Measurements from ENCODE around the gene ZNF618.

Gene ZNF618

DNA sequence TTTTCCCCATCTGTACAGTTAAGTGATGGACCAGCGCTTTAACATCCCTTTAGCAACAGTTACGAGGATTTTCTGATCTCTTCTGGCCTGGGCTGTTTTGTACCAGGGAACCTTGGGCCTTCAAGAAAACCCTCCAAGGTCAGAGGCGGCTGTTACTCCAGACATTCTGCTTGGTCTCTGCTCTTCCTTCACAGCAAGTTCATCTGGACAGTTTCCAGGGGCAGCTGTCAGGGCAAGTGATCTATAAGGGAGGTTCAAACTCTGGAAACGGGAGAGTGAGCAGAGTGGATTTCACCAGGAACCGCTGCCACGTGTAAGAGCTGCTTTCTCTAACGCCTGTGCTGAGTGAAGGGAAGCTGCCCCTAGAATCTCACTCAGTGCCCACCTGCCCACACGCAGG, 36.7 kb downstream of the ZNF618 start:
- DNase-seq, result no peak

- no peak for DNase-seq
These were observed 37.5 kb downstream of the ZNF618 start for GRCh38 chr9:113913426-113914195.

GRCh38 chr9:113914517-113914916, 38.4 kb downstream of the ZNF618 start:
- no peak for DNase-seq

GRCh38 chr9:113915817-113916434, 39.8 kb downstream of the ZNF618 start:
- DNase-seq, result no peak

- no peak for DNase-seq
These were observed 40.8 kb downstream of the ZNF618 start for GRCh38 chr9:113916931-113917330.

DNA sequence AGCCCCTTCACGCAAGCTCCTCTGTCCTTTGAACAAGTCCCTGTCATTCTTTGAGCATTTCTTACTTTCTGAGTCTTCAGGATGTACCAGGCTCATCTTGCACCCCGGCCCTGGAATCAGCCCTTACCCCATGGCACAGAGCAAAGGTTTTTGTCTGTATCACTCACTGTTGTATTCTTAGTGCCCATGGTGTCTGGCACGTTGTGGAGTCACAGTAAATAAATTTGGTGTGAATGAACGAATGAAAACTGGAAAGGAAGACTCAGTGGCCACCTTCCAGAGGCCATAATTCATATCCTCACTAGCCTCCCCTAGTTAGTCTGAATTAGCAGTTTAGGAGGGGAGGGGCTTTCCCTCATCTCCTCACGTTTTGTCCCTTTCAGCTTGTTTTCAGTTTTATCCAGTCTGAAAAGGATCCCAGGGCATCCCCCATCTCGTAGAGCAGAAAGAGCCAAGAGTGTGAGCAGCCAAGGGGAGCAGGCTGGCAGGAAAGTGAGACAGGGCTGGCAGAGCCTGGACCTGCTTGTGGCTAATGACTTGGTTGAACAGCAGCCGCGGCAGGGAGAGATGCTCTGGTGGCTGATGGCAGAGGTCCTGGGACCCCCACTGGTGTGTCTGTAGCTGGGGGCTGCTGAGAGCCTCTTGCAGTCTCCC, 42.7 kb downstream of the ZNF618 start:
- DNase-seq, result no peak

GRCh38 chr9:113919382-113919781, 43.3 kb downstream of the ZNF618 start:
- no peak for DNase-seq

- no peak for DNase-seq
These were observed 43.8 kb downstream of the ZNF618 start for GRCh38 chr9:113919871-113920270.

GRCh38 chr9:113920872-113921271, 44.8 kb downstream of the ZNF618 start:
- no peak for DNase-seq

- DNase-seq, result no peak
These were observed 45.4 kb downstream of the ZNF618 start for GRCh38 chr9:113921396-113921925.

DNA sequence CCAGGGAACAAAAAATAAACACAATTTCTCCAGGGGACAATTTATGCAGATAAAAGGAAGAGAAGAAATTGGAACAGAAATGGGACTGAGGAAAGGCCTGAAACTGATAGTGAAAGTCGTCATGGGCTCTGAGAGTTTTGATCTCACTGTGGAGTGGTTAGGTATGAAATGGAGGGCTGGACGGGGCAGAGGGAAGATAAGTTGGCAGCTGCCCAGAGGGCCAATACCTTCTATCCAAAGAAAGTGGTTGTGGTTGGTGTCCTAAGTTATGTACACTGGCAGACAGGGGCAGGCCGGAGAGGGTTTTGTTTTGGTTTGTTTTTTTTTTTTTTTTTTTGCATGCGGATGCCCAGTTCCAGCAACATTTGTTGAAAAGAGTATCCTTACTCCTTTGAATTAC, 46.1 kb downstream of the ZNF618 start:
- DNase-seq, result no peak

DNA sequence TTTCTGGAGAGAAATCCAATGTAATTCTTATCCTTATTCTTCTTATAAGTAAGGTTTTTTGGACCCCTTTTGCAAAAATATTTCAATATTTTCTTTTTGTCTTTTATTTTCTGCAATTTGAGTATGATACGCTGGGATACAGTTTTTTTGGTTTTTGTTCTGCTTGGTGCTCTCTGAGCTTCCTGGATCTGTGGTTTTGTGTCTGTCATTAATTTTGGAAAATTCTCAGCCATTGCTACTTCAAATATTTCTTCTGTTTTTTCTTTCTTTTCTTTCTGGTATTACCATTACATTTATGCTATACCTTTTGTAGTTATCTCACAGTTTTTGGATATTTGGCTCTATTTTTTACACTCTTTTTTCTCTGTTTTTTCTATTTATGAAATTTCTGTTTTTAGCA, 50.1 kb downstream of the ZNF618 start:
- no peak for DNase-seq

- DNase-seq, result no peak
These were observed 51.2 kb downstream of the ZNF618 start for GRCh38 chr9:113927277-113927676.

DNA sequence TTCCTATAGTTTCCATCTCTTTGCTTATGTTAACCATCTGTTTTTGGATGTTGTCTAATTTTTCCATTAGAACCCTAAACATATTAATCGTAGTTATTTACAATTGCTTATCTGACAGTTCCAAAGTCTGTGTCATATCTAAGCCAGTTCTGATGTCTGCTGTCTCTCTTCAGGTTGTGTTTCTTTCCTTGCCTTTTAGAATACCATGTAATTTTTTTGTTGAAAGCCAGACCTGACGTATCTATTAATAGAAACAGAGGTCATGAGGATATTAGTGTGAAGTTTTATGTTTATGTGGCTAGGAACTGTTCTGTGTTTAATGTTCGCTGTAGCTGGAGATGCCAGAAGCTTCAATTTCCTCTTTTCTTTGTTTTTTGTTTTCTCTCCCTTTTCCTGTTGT, 52.2 kb downstream of the ZNF618 start:
- DNase-seq, result no peak

- no peak for DNase-seq
These were observed 53.7 kb downstream of the ZNF618 start for GRCh38 chr9:113929634-113930389.

DNA sequence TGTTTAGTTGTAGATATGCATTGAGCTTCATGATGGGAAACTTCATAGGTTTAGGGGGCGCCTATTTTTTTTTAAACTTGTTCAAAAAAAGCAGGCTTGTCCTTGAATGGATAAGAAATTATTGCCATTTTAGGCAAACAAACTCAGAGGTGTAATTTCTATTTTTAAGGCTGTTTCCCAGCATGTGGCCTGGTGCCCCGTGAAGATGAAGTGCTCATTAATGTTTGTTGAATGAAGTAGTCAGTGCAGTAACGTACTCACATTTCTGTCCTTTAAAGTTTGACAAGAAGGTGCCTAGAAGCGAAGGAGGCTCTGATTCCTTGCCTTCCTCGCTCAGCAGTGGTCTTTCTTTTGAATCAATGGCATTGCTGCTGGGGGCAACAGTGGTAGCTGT, 54.3 kb downstream of the ZNF618 start:
- DNase-seq, result no peak

DNA sequence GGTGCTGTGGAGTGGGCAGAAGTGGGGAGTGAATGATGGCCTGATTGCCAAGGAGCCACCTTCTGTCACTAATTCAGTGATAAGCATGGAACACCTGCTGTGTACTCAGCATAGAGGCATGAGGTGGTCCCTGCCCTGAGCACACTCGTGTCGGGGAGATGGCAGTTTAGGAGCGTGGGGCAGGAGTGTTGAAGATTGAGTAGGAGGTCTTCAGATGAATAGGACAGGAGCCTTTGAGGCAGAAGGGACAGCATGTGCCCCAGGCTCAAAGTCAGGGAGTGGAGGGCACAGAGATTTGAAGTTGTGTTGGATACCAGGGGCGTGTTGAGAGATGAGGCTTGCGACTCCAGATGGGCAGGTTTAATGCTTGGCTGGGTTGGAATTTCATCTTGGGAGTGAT, 55.0 kb downstream of the ZNF618 start:
- DNase-seq, result no peak

DNA sequence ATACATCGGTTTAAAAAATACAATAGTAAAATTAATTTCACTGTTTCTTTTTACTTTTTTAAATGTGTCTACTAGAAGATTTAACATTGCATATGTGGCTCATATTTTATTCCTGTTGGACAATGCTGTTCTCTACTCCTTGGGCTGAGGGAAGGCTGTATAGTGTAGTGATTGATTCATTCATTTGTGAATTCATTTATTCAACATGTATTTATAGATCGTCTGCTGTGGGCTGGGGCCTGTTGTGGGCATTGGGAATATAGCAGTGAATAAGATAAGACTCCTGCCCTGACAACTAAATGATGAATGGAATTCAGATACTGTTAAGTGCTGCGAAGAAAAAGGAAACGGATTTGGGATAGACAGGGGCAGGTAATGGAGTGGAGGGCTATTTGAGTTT, 55.7 kb downstream of the ZNF618 start:
- DNase-seq, result no peak

GRCh38 chr9:113932906-113933584, 56.9 kb downstream of the ZNF618 start:
- no peak for DNase-seq

- no peak for DNase-seq
These were observed 57.6 kb downstream of the ZNF618 start for GRCh38 chr9:113933671-113934070.

GRCh38 chr9:113934167-113934828, 58.2 kb downstream of the ZNF618 start:
- DNase-seq, result no peak

All from GOT3 (cell line).